ENCODE data around the gene GRIA3. TPM values are rescaled to one million over a fixed set of nuclear protein-coding genes. Genes with fewer than 3 reads are reported as not detected.

GRIA3 gene
- total RNA-seq, 1 experiment from 2014 or later: not detected

DNA sequence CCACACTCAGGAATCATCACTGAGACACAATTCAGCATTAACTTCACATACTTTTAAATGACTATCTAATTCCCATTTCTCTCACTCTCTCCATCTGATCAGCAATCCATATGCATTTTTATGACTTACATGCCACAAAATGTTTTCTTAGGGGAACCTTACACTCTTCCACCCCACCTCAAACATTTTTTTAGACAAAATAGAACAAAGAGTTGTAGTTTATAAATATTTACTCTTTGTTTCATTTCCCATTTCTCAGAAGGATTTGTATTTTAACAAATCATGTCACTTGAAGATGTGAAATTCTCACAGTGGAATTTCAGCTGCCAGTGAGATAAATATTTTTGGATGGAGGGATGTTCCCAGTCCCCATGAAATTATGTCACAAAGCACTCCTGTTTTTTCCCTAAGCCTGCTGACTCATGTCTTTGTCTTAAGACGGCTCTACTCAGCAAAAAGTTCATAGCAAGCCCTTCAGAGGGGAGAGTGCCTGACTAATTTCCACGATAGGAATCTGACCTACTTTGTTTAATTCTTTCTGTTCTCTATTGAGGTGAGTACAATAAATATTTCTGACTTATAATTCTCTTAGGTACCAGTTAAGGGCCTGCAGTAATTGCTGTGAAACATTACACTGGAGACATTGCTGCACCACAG is 291.1 kb downstream of the GRIA3 start:
- intact Hi-C loops (cut with micrococcal nuclease; ENCODE audit: unreplicated experiment): no loop called here
- no TSS peak for BruUV-seq (replicated peaks)
- H3K27me3 ChIP-seq (replicated peaks; ENCODE audit: insufficient read depth, low read depth, low read length, poor library complexity): no peaks in the 10 kb centered on the region
- ChIA-PET CTCF (no interaction called here), POLR2A (ENCODE audit: low non-redundant PET) (no interaction called here)
- no peak overlapping the region for H3K4me3 ChIP-seq (ENCODE audit: low read depth, low read length, poor library complexity, severe bottlenecking)
- H3K27ac ChIP-seq (ENCODE audit: low read depth, low read length, poor library complexity, severe bottlenecking): no peak overlapping the region
- no peaks in the 10 kb centered on the region for H3K4me1 ChIP-seq (ENCODE audit: insufficient read depth, low read length, poor library complexity, severe bottlenecking)
- no peaks in the 10 kb centered on the region for H3K36me3 ChIP-seq (ENCODE audit: insufficient read depth, low read length, poor library complexity, severe bottlenecking)
- no peaks in the 10 kb centered on the region for H3K9me3 ChIP-seq (ENCODE audit: low read depth, low read length, poor library complexity, severe bottlenecking)
- no peak for DNase-seq (ENCODE audit: low spot score)
- TF ChIP-seq, protein P1, sequence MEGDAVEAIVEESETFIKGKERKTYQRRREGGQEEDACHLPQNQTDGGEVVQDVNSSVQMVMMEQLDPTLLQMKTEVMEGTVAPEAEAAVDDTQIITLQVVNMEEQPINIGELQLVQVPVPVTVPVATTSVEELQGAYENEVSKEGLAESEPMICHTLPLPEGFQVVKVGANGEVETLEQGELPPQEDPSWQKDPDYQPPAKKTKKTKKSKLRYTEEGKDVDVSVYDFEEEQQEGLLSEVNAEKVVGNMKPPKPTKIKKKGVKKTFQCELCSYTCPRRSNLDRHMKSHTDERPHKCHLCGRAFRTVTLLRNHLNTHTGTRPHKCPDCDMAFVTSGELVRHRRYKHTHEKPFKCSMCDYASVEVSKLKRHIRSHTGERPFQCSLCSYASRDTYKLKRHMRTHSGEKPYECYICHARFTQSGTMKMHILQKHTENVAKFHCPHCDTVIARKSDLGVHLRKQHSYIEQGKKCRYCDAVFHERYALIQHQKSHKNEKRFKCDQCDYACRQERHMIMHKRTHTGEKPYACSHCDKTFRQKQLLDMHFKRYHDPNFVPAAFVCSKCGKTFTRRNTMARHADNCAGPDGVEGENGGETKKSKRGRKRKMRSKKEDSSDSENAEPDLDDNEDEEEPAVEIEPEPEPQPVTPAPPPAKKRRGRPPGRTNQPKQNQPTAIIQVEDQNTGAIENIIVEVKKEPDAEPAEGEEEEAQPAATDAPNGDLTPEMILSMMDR (conservative IDR thresholded peaks at IDR 0.05; ENCODE audit: low read depth, low read length): no peak
- no peak for TF ChIP-seq EZH2 (IDR thresholded peaks at IDR 0.05; ENCODE audit: borderline replicate concordance, low read depth, low read length, poor library complexity, severe bottlenecking)

DNA sequence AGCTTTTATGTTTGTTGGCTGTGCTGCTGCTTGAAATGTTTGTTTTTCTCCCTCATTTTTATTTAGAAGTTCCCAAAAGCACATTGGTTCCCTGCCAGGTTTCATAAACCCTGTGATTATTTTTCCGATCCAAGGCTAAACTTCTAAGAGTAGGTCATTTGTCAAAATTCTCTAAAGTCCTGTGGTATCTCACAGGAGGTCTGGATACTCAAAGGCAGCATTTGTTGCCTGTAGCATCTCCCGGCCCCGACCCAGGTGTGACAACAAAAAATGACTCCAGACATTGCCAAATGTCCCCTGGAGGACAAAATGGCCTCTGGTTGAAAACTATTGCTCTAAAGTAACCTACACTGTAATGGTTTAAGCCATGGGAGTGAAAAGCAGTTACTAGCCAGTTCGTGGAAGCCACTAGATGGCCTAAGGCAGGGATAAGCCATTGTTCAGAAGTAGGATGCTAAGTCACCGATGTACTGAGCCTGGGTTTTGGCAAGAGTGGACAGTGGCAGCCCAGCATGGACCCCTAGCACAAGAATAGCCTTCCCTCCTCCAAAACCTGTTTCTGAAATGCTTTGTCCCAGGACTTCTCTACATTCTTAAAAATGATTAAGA is 292.6 kb downstream of the GRIA3 start:
- no peaks in the 10 kb centered on the region for H3K36me3 ChIP-seq (ENCODE audit: insufficient read depth, low read length, poor library complexity, severe bottlenecking)
- no peaks in the 10 kb centered on the region for H3K27me3 ChIP-seq (replicated peaks; ENCODE audit: insufficient read depth, low read depth, low read length, poor library complexity)
- POLR2A ChIA-PET (ENCODE audit: low non-redundant PET): no interaction called here
- no peaks in the 10 kb centered on the region for H3K4me1 ChIP-seq (ENCODE audit: insufficient read depth, low read length, poor library complexity, severe bottlenecking)
- no peaks in the 10 kb centered on the region for H3K9me3 ChIP-seq (ENCODE audit: low read depth, low read length, poor library complexity, severe bottlenecking)
- BruUV-seq (replicated peaks): no TSS peak
- CTCF ChIA-PET: no interaction called here
- intact Hi-C loops (cut with micrococcal nuclease; ENCODE audit: unreplicated experiment): no loop called here
- no peak for DNase-seq (ENCODE audit: low spot score)
- no peak overlapping the region for H3K27ac ChIP-seq (ENCODE audit: low read depth, low read length, poor library complexity, severe bottlenecking)
- H3K4me3 ChIP-seq (ENCODE audit: low read depth, low read length, poor library complexity, severe bottlenecking): no peak overlapping the region
- TF ChIP-seq, protein P1 (conservative IDR thresholded peaks at IDR 0.05; ENCODE audit: low read depth, low read length): no peak
- no peak for TF ChIP-seq EZH2 (IDR thresholded peaks at IDR 0.05; ENCODE audit: borderline replicate concordance, low read depth, low read length, poor library complexity, severe bottlenecking)

DNA sequence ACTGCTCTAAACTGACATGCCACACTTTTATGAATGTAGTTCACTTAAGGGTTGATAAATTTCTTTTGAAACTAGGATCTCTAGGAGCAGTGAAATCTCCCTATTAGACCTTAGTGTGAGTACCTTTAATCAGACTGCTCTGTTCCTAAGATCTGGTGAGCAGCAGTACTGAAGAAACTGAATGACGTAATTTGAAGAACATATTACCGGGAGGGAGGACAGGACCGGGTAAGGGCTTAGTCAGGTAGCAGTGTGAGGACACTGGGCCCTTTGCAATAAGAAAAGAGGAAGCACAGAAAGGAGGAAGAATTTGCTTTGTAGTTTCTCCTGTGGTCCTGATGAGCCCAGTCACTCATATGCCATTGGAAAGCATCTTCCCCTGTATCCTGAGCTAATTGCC is 293.6 kb downstream of the GRIA3 start:
- intact Hi-C loops (cut with micrococcal nuclease; ENCODE audit: unreplicated experiment): no loop called here
- no peak overlapping the region for H3K4me3 ChIP-seq (ENCODE audit: low read depth, low read length, poor library complexity, severe bottlenecking)
- no TSS peak for BruUV-seq (replicated peaks)

More for the DNA sequence above, 293.6 kb downstream of the GRIA3 start:
- no peak for DNase-seq (ENCODE audit: low spot score)
- Histone ChIP-seq H3K27ac (ENCODE audit: low read depth, low read length, poor library complexity, severe bottlenecking) (no peak overlapping the region), H3K9me3 (ENCODE audit: low read depth, low read length, poor library complexity, severe bottlenecking) (no peaks in the 10 kb centered on the region), H3K4me1 (ENCODE audit: insufficient read depth, low read length, poor library complexity, severe bottlenecking) (no peaks in the 10 kb centered on the region), H3K27me3 (replicated peaks; ENCODE audit: insufficient read depth, low read depth, low read length, poor library complexity) (no peaks in the 10 kb centered on the region), H3K36me3 (ENCODE audit: insufficient read depth, low read length, poor library complexity, severe bottlenecking) (no peaks in the 10 kb centered on the region)
- POLR2A ChIA-PET (ENCODE audit: low non-redundant PET): no interaction called here
- CTCF ChIA-PET: no interaction called here
- TF ChIP-seq, protein P1 (conservative IDR thresholded peaks at IDR 0.05; ENCODE audit: low read depth, low read length): no peak
- no peak for TF ChIP-seq EZH2 (IDR thresholded peaks at IDR 0.05; ENCODE audit: borderline replicate concordance, low read depth, low read length, poor library complexity, severe bottlenecking)
